GM18858 (cell line): ENCODE measurements around the gene AUTS2.

Experiments used
- ATAC-seq: cut with Tn5 transposase; IDR thresholded peaks from one replicate; pipeline ENCODE4 v1.9.1; 2021; ENCODE audit not compliant: unreplicated experiment

AUTS2 gene

GRCh38 chr7:70504254-70504653, 906.0 kb downstream of the AUTS2 start:
- ATAC-seq = no peak

GRCh38 chr7:70505468-70505867, 907.2 kb downstream of the AUTS2 start:
- ATAC-seq = no peak

- ATAC-seq = no peak
Measured at GRCh38 chr7:70505886-70506285, 907.6 kb downstream of the AUTS2 start.

- no peak for ATAC-seq
Measured at GRCh38 chr7:70506434-70506833, 908.2 kb downstream of the AUTS2 start.

- no peak for ATAC-seq
Measured at GRCh38 chr7:70512144-70512543, 913.9 kb downstream of the AUTS2 start.

- no peak for ATAC-seq
Measured at GRCh38 chr7:70512761-70513160, 914.5 kb downstream of the AUTS2 start.

GRCh38 chr7:70520611-70521010, 922.3 kb downstream of the AUTS2 start:
- no peak for ATAC-seq

- no peak for ATAC-seq
Measured at GRCh38 chr7:70523249-70523988, 925.1 kb downstream of the AUTS2 start.

- no peak for ATAC-seq
Measured at GRCh38 chr7:70523989-70524351, 925.7 kb downstream of the AUTS2 start.

- no peak for ATAC-seq
Measured at GRCh38 chr7:70525991-70526390, 927.7 kb downstream of the AUTS2 start.

GRCh38 chr7:70527520-70528115, 929.3 kb downstream of the AUTS2 start:
- ATAC-seq = no peak

- ATAC-seq = no peak
Measured at GRCh38 chr7:70529436-70529835, 931.2 kb downstream of the AUTS2 start.

GRCh38 chr7:70529914-70530585, 931.8 kb downstream of the AUTS2 start:
- ATAC-seq = no peak

GRCh38 chr7:70533614-70534013, 935.3 kb downstream of the AUTS2 start:
- ATAC-seq = no peak

- ATAC-seq = no peak
Measured at GRCh38 chr7:70539205-70539604, 940.9 kb downstream of the AUTS2 start.

- no peak for ATAC-seq
Measured at GRCh38 chr7:70539617-70540016, 941.3 kb downstream of the AUTS2 start.

GRCh38 chr7:70540641-70541040, 942.4 kb downstream of the AUTS2 start:
- no peak for ATAC-seq

- no peak for ATAC-seq
Measured at GRCh38 chr7:70542750-70543376, 944.6 kb downstream of the AUTS2 start.

GRCh38 chr7:70544016-70544415, 945.7 kb downstream of the AUTS2 start:
- ATAC-seq = no peak

GRCh38 chr7:70545214-70545613, 946.9 kb downstream of the AUTS2 start:
- ATAC-seq = no peak

GRCh38 chr7:70552141-70552540, 953.9 kb downstream of the AUTS2 start:
- ATAC-seq = no peak

- ATAC-seq = no peak
Measured at GRCh38 chr7:70553364-70553763, 955.1 kb downstream of the AUTS2 start.
